ENCODE data around the gene TTC3.

Gene TTC3

GRCh38 chr21:37228003-37228400 is 154.9 kb downstream of the TTC3 start:
- no peak for DNase-seq

- DNase-seq = no peak
Observed at GRCh38 chr21:37230632-37231248, 157.7 kb downstream of the TTC3 start.

DNA sequence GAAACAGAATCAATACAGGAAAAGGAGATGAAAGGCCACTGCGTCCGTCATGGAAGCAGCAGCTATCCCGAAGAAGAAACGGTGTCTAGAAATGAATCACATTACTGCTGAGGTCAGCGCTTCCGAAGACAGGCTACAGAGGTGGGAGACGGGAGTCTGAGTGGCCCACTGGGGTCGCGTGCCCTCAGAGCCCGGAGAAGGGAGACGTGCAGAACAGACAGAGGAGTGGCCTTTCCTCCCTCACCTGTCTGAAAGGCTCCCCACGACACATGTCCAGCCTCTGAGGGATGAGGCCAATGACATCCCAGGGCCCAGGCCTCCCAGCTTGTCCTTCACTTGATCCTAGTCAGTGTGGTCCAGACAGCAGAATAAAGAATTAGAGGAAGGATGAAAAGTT is 158.2 kb downstream of the TTC3 start:
- DNase-seq = no peak

DNA sequence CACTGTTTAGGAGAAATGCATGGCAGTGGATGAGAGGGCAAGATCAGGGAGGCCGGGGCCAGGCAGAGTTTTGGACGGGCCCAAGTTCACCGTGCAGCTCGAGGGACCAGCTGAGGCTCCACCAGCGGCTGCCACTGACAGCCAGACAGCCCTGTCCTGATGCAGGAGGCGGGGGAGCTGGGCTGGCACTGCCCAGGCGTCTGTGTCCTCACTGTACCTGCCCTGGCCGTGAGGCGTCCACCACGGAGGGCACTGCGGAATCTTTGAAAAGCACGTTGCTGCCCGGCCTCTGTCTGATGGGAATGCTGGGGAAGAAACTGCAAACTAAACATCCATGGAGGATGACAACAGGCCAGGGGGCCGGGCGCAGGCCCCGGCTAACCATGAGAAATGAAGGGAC is 158.6 kb downstream of the TTC3 start:
- no peak for DNase-seq

DNA sequence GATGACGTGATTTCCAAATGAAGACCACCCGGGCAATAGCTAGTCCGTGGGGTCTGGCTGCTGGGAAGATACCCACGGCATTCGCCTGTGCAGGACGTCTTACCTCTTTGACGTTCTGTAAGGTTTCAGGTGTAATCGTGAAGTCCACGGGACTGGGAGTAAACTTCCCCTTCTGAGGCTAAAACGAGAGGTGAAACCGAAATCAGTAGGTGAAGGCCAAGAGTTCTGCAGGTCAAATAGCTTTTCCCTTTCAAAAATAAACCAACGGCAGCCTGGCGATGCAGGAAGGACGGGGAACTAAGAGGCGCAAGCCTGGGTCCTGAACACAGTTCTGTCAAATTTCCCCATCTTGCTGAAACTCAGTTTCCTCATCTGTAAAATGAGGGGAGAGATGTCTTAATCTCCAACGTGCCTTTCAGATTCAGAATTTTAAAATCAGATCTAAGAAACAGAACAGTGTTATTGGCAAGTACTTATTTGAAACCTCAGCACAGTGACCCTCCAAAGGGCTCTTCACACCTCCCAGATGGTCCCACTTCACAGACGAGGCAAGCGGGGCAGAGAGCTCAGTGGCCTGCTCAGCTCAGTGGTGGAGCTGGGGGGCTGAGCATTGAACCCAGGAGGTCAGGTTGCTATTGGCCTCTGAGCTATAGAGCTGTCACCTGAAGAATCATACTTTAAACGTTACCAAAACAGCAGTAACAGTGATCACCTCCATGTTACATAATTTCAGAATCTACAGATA is 159.4 kb downstream of the TTC3 start:
- no peak for DNase-seq

DNA sequence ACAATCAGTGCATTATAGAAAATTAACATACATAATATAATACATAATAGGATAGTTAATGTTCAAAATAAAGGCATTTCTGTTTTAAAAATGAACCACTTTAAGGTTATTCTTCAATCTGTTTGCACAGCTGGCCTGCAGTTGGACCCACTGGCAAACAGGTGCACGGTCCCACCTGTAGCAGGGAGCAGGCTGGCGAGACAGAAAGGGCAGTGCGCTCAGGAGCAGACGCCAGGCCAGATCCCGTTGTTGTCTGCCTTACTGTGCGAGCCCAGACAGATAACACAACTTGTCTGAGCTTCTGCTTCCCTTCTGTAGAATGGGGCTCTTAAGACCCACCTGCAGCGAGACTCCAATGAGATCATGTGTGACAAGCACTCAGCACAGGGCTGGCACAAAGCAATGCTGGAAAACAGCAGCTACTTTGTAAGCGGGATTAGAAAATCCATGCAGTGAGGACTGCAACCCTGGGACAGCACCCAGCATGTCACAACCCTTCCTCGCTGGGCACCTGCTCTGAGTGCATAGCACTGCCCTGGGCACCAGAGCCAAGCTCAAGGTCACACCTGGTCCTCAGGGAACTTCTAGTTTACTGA is 160.6 kb downstream of the TTC3 start:
- no peak for DNase-seq

GRCh38 chr21:37237346-37237745 is 164.3 kb downstream of the TTC3 start:
- no peak for DNase-seq

- no peak for DNase-seq
Observed at GRCh38 chr21:37237764-37238163, 164.7 kb downstream of the TTC3 start.

DNA sequence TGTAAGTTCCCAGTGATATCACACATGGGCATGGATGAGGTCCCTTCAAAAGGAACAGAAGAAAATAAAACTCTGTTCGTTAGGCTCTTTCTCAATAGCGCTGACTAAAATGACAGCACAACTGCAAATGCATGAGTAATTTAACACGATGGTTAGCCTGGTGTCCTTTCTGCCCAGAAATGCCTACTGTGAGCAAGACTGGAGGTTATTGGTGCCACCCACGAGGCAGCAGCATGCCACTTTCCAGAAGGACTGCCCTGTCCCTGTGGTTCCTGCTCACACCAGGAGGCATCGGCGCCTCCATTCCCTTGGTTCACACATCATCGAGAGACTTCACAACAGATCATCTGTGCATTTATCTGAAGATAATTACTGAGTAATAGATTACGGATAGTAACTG is 167.9 kb downstream of the TTC3 start:
- DNase-seq = no peak

DNA sequence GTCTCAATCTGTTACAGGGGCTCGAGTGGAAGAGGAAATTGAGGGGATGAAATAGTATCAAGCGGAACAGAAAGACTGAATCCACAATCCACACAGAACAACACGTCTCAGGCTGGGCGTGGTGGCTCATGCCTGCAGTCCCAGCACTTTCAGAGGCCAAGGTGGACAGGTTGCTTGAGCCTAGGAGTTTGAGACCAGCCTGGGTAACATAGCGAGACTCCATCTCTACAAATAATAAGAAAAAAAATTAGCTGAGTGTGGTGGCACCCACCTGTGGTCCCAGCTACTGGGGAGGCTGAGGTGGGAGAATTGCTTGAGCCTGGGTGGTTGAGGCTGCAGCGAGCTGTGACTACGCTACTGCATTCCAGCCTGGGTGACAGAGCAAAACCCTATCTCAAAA is 168.4 kb downstream of the TTC3 start:
- no peak for DNase-seq

DNA sequence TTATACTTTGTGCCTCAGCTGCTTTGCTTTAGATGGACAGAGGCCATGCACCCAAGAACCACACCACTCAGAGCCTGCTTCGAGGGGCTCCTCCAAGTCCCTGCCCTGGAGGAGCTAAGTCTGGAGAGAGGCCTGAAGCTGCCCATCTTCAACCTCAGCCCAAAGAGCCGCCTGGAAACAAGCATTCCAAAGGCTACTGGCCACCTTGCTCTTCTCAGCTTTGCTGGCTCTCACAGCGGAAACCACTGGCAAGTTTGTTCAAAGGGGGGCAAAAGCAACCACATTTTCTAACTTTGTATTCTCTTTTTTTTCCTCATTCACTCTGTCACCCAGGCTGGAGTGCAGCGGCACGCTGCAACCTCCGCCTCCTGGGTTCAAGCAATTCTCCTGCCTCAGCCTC is 170.9 kb downstream of the TTC3 start:
- DNase-seq = no peak

DNA sequence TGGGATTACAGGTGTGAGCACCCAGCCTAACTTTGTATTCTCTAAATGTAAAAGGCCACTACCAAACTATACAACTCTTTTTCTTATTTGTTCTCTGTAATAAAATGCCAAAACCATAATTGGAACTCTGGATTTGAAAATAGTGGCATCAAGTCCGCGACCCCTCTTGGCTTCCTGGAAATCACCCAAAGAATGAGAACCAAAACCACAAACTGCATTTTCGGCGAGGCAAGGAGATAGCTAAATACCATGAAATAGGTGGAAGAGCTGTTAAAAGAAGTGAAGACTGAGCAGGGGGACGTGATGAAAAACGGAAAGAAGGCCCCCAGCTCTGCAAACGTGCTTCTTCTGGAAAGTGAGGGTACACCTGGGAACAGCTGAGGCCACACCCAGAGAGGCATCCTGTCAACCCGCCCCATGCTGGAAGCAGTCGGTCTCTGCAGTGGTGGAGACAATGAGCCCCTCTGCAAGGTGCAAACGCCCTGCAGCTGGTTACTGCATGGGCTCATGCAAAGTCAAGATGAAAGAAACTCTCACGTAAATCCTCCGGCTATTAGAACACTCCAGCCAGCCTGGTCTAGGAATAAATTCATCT is 171.5 kb downstream of the TTC3 start:
- DNase-seq = no peak

DNA sequence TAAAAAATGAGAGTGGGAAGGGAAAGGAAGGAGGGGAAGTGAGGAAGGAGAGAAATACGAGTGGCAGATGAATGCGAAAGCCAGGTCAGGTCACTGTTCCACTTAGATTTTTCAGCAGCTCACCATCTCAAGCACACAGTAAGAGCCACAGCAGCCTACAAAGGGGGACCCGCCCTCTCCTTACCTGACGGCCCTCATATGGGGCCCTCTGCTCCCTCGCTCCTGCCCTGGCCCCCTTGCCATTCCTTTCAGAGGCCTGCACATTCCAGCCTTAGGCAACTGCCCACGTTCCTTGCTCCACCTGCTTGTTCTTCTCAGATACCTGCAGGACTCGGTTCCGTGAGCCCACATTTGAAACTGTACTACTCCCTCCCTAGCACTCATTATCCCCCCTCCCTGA is 172.1 kb downstream of the TTC3 start:
- DNase-seq = no peak

DNA sequence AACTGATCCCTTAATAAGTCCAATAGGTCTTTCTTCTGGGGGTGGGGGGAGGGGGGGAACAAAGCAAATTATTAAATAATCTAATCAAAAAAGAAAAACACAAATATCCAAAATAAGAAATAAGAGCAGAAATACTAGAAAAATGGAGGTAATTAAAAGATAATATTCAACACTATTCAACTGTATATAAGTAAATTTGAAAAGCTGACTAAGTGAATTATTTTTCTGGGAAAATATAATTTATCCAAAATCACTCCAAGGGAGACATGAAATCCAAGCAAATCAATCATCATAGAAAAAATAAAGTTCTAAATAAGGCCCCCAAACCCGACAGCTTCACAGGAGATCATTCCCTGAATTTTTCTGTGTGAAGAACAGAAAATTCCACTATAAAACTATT is 175.2 kb downstream of the TTC3 start:
- DNase-seq = no peak

DNA sequence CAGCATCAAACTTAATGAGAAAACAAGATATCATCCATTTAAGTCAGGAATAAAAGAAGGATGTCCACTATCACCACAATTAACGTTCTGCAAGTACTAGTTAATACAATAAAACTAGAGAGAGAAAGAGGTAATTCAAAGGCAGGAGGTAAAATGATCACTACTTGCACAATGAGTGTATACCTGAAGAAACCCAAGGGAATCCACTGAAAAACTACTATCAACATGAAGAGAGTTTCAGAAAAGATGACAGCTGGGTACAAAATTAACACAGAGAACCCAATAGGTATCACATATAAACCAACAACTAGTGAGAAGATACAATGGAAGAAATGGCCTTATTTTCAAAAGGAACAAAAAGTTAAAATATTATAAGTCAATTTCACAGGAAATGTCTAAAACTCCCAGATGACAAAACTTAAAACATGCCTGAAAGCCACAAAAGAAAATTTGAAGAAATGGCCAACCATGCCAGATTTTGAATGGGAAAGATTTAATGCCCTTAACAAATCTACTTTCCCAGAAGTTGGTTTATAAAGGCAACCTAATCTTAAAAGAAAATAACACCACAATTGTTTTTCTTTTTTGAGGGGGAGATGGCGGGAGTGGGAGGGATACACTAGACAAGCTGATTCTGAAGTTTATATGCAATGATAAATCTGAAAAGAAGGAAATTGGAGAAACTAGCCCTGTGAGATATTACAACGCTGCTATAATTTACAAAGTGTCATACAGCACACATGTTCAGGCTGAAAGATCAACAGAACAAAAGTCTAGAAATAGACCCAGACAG is 176.3 kb downstream of the TTC3 start:
- no peak for DNase-seq

DNA sequence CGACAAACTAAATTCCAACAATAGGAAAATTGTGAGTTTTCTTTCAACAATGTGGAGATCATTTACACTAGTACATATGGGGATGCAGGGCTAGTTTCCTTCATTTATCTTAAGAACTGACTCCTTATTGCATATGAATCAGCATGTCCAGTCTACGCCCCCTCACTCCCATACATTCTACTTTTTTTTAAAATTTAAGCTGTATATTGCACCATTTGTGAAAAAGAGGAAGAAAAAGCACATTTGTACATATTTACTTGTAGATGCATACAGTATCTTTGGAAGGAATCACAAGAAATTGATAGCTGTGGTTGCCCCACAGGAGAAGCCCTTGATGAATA is 178.2 kb downstream of the TTC3 start:
- no peak for DNase-seq
